Chondrocyte (in vitro differentiated cells): ENCODE data around the gene RCBTB2. TPM values are rescaled to one million over a fixed set of nuclear protein-coding genes. Genes with fewer than 3 reads are reported as not detected.

Experiments used
- DNase-seq: peaks from one replicate; pipeline ENCODE4 v3.0.0; 2021; ENCODE audit warnings: mixed read lengths, low spot score
- H3K27ac Mint-ChIP-seq: one replicate; pipeline ENCODE4 v1.8.0; 2021; ENCODE audit warnings: mild to moderate bottlenecking, moderate library complexity, mixed read lengths; ENCODE audit not compliant: unreplicated experiment
- H3K27me3 Mint-ChIP-seq: 2 replicates; pipeline ENCODE4 v1.8.0; 2021; ENCODE audit warnings: low read depth, mixed read lengths
- H3K36me3 Mint-ChIP-seq: 2 replicates; pipeline ENCODE4 v1.8.0; 2021; ENCODE audit warnings: low read depth, mixed read lengths
- H3K4me1 Mint-ChIP-seq: 2 replicates; pipeline ENCODE4 v1.8.0; 2021; ENCODE audit warnings: low read depth, mild to moderate bottlenecking, mixed read lengths
- H3K4me3 Mint-ChIP-seq: one replicate; pipeline ENCODE4 v1.8.0; 2021; ENCODE audit warnings: mild to moderate bottlenecking, moderate library complexity, mixed read lengths; ENCODE audit not compliant: unreplicated experiment
- H3K9me3 Mint-ChIP-seq: 2 replicates; pipeline ENCODE4 v1.8.0; 2021; ENCODE audit warnings: low read depth, mixed read lengths
- CTCF ChIP-seq: fragments of 200-600 bp; sonication (generic); IDR thresholded peaks from 2 replicates; pipeline ENCODE4 v1.5.0; 2021; ENCODE audit warnings: antibody characterized with exemption, mild to moderate bottlenecking, moderate library complexity
- total RNA-seq: library from RNA; stranded (reverse); gene quantifications from 3 replicates; pipeline ENCODE4 v1.2.1, GENCODE V29; 2021

Gene RCBTB2
- total RNA-seq, 1 donor from 2014 or later, result 8.6 TPM

GRCh38 chr13:48568370-48569103 lies 35.7 kb upstream of the RCBTB2 start:
- no peak overlapping the region for H3K4me3 Mint-ChIP-seq
- H3K4me1 Mint-ChIP-seq, result peaks cover 47% of the 10 kb centered on the region
- no peaks in the 10 kb centered on the region for H3K27me3 Mint-ChIP-seq
- TF ChIP-seq CTCF, result no peak
- DNase-seq, result no peak
- no peaks in the 10 kb centered on the region for H3K36me3 Mint-ChIP-seq
- H3K27ac Mint-ChIP-seq, result no peak overlapping the region
- no peaks in the 10 kb centered on the region for H3K9me3 Mint-ChIP-seq

- Mint-ChIP-seq H3K27me3 (no peaks in the 10 kb centered on the region), H3K36me3 (no peaks in the 10 kb centered on the region), H3K4me1 (peaks cover 41% of the 10 kb centered on the region), H3K9me3 (no peaks in the 10 kb centered on the region), H3K4me3 (no peak overlapping the region), H3K27ac (no peak overlapping the region)
- DNase-seq, result no peak
- no peak for TF ChIP-seq CTCF
Measured at GRCh38 chr13:48567515-48568369, 34.9 kb upstream of the RCBTB2 start.

GRCh38 chr13:48564056-48564455 lies 31.2 kb upstream of the RCBTB2 start:
- DNase-seq, result no peak
- H3K4me3 Mint-ChIP-seq, result no peak overlapping the region
- peaks cover 4% of the 10 kb centered on the region for H3K9me3 Mint-ChIP-seq
- H3K27me3 Mint-ChIP-seq, result no peaks in the 10 kb centered on the region
- H3K36me3 Mint-ChIP-seq, result no peaks in the 10 kb centered on the region
- H3K27ac Mint-ChIP-seq, result no peak overlapping the region
- peaks cover 23% of the 10 kb centered on the region for H3K4me1 Mint-ChIP-seq
- TF ChIP-seq CTCF, result no peak

GRCh38 chr13:48563626-48564025 lies 30.7 kb upstream of the RCBTB2 start:
- no peak for DNase-seq
- Mint-ChIP-seq H3K4me3 (no peak overlapping the region), H3K9me3 (peaks cover 4% of the 10 kb centered on the region), H3K4me1 (peaks cover 23% of the 10 kb centered on the region), H3K27me3 (no peaks in the 10 kb centered on the region), H3K27ac (no peak overlapping the region), H3K36me3 (no peaks in the 10 kb centered on the region)
- no peak for TF ChIP-seq CTCF

GRCh38 chr13:48562296-48563066 lies 29.6 kb upstream of the RCBTB2 start:
- Mint-ChIP-seq H3K4me1 (peaks cover 13% of the 10 kb centered on the region), H3K27ac (no peak overlapping the region), H3K9me3 (peaks cover 4% of the 10 kb centered on the region), H3K4me3 (no peak overlapping the region), H3K36me3 (no peaks in the 10 kb centered on the region), H3K27me3 (no peaks in the 10 kb centered on the region)
- no peak for TF ChIP-seq CTCF
- DNase-seq, result no peak
